ENCODE data around the gene MYO7B. TPM values are rescaled to one million over a fixed set of nuclear protein-coding genes. Genes with fewer than 3 reads are reported as not detected.

Gene MYO7B
- total RNA-seq, 1 donor from 2014 or later: 0.04 TPM

GRCh38 chr2:127683757-127684156 lies 148.3 kb downstream of the MYO7B start:
- ATAC-seq: no peak

DNA sequence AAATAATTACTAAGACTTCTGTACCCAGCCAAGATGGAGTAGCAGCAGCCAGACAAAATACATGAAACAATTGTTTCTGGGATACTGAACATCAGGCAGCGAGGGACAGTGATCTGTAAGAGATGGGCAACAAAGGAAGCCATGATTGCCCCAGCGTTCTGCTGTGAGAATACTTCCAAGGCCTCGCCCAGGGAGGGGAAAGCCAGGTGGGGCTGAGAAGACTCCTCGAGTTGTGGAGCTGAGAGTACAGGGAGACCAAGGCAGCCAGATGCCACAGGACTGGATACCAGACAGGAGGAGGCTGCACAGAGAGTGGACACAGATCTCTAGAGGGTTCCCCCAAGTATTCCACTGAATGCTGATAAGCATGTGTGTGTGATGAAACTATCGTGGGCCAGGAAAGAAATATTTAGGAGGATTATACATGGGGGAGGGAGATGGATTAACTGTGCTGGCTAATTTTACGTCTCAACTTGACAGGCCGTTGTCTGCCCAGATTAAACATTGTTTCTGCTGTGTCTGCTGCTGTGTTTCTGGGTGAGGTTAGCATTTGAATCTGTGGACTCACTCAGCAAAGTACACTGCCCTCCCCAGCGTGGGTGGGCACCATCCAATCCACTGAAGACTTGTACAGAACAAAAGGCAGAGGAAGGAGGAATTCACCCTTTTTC lies 150.1 kb downstream of the MYO7B start:
- ATAC-seq: peak; percentile 28

Other genes starting within 250 kb of the MYO7B start
- gene ERCC3, start 241.5 kb upstream of the MYO7B start, total RNA-seq: 19.0 TPM
- gene MAP3K2, start 147.7 kb upstream of the MYO7B start, total RNA-seq: 30.0 TPM
- 0.20 TPM for gene PROC, start 117.3 kb upstream of the MYO7B start, total RNA-seq
- 17.7 TPM for gene IWS1, start 9.2 kb upstream of the MYO7B start, total RNA-seq
- gene GPR17, start 110.5 kb downstream of the MYO7B start, total RNA-seq: not detected
- 6.0 TPM for gene LIMS2, start 139.8 kb downstream of the MYO7B start, total RNA-seq
- gene SFT2D3, start 165.8 kb downstream of the MYO7B start, total RNA-seq: 3.6 TPM